T-helper 1 cell (primary cell): Measurements from ENCODE around the gene DOCK1.

Source experiments
- DNase-seq, 5 donors: peaks; one replicate each; pipeline ENCODE4 v3.0.0-alpha.2; 2012 to 2020

Gene DOCK1

GRCh38 chr10:127326883-127327282, 421.7 kb downstream of the DOCK1 start:
- no peak for DNase-seq

GRCh38 chr10:127331696-127332095, 426.5 kb downstream of the DOCK1 start:
- DNase-seq = no peak

DNA sequence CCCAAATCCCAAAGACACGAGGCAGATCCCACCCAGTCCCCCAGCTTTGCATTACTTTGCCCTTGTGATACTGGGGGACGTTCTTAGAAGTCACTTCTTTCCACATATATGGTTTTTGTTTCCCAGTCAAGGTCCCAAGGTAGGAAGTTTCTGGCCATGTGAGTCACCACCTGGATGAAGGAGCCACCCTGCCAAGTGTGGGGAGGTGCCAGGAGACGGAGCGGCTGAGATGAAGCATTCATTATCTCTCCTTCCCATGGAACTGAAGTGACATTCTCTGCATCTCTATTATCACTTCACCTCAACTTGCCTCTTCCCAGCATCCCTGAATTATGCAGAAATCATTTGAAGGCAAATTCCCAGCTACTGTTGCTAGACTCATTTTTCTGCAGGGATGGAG, 427.4 kb downstream of the DOCK1 start:
- no peak for DNase-seq

DNA sequence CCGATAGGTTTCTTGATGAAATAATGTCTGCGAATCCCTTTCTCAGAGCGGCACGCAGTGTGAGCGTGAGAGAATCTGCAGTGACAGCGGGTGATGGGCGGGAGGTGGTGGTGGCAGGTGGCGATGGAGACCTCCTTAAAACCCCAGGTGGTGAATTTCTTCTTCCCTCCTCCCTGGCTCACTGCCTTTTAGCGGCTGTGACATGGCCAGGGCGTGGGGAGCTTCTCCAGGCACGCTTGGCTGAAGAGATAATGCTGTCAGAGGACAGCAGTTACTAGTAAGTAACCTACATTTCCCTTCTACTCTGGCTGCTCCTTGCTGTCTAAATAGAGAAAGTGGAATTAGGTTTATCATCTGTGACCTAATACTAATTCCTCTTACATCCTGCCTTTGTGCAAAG, 432.6 kb downstream of the DOCK1 start:
- no peak for DNase-seq

GRCh38 chr10:127338399-127339110, 433.3 kb downstream of the DOCK1 start:
- no peak for DNase-seq

- no peak for DNase-seq
Observed at GRCh38 chr10:127343821-127344220, 438.6 kb downstream of the DOCK1 start.

DNA sequence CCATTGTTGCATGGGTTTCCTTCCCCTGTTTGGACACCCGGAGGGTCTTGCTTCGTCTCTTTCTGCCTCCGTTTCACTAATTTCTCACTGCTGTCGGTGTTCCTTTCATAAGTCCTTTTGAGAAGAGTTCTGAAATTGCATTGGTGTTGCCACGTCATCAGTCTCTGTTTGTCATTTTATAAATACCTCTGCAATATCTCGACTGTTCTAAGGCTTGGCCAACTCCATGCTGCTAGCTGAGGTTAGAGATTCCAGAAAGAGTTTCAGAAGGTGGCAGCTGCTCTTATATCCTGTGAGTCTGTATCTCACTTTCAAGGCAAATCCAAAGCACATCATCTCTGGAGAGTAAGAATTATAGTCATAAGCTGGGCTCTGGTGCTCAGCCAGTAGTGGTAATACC, 439.1 kb downstream of the DOCK1 start:
- DNase-seq = no peak

DNA sequence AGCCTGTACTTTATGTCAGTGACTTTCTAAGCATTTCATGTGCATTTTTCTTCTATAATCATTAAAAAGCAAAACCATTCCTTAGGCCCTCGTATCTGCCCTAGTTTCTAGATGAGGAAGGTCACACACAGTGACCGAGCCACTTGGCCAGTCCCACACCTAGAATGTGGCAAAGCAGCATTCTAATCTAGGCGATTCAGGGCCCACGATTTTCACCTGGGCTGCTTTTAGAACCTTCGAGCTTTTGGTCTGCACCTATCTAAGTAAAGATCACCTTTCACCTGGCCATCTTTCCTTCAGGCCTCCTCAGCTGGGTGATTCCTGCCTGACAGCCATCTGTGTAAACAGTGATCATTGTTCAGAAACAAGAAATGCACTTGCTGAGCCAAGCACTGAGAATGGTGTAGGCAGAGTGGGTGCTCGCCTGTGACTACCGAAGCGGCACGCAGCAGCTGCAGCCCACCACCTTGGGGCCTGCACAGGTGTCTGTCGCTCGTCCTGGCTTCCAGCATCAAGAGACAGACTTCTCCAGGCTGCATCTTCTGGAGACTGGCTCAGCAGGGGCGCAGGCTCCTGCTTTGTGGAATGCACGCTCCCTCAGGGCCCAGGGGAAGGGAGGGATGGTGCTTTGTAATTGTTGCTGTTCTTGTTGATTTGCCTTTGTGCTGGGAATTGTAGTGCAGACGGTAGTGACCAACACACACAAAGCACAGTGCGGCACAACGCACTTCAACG, 440.2 kb downstream of the DOCK1 start:
- DNase-seq = no peak

DNA sequence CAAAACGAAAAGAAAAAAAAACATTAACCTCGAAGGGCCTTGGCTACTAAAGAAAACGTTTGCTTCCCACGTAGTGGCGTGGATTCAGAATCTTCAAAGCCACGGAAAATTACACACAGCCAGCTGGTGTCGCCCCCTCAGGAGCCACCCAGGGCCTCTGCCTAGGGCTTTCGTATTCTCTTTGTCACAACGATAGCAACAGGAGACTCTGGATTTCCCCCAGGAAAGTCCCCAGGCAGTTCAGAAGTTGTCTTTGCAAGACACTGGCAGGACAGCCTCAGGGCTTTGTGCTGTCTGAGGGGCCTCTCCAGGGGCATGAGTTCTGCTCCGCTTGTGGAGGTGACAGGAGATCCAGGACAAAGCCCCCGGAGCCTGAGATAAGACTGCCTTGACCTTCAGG, 441.4 kb downstream of the DOCK1 start:
- DNase-seq = no peak

DNA sequence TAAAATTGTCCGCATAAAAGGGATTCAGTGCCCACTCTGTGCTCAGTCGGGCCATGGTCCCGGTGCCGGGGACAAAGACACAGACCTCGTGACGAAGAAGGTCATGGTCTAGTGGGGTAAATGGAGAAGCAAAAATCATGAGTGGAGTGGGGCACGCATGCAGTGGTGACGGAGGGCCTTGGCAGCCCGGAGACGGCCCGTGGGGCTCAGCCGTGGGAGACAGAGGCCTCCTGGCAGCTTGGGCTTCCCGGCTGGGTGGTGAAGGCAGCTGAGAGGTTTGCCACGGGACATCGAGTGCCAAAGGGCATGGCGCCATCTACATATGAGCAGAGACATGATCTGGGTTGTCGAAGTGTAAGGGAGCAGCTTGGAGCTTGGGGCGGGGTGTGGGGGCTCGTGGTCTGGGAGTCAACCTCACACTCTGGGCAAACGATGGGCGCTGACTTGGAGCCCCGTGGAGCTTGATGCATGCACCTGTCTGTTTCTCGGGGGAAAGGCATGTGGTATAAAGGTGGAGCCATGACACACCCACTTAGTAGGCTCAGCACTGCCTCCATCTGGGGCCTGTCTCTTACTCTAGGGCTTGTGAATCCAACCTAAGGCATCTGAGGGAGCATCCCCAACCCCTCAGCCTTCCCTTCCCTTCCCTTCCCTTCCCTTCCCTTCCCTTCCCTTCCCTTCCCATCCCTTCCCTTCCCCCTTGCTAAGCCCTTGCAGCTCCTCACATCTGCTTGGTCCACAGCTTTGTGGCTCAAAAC, 442.2 kb downstream of the DOCK1 start:
- DNase-seq = no peak

GRCh38 chr10:127349737-127350136, 444.5 kb downstream of the DOCK1 start:
- DNase-seq = no peak

DNA sequence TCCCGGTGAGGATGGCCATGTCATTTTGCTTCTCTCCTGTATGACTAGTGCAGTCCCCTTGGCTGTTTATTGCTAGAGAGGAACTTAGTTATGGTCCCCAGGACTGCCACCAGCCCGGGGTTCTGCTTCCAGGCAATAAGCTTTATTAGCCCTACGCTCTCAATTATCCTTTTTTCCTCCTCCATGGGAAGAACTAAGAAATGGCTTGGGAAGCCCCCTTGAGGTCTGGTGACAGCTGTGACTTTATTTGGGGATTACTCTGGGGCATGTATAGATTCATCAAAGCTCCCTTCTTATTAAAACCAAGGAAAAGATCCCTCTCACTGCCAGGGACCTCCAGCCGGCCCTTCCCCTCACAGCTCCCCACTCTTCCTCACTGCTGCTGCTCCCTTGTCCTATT, 446.3 kb downstream of the DOCK1 start:
- no peak for DNase-seq

DNA sequence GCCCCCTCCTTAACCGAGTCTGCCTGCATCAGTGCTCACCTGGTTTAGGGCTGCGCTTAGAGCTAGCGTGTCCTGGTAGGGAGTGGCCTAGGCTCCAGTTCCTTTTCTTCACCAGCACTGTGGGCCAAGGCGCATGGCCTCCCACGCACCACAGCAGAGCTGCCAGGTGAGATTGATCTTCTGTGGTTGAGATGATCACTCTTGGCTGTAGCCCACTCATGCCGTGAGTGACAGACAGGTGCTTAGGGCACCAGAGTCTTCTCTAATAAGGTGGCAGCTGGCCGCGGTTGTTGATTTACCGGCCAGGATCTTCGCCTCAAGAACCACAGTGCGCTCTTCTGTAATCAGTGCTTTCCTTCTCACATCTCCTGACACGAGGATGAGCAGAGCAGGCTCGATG, 448.3 kb downstream of the DOCK1 start:
- DNase-seq = no peak

DNA sequence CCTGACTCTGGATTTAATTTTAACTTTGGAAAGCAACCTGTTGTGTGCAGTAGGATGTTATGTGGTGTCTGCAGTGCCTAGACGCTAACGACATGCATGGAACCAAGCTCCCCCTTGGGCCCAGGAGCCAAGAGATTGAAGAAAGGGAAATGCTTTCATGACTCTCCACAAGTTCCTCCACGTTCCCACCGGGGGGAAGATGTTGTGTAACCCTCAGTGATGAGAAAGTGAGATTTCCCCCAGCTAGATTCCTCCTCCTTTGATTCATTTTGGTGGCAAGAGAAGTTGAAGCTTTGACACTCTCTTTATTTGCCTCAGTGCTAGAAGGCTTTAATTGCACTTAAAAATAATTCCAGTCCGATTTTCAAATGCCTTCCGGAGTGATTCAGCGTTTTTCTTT, 449.0 kb downstream of the DOCK1 start:
- no peak for DNase-seq

- no peak for DNase-seq
Observed at GRCh38 chr10:127354992-127355391, 449.8 kb downstream of the DOCK1 start.

DNA sequence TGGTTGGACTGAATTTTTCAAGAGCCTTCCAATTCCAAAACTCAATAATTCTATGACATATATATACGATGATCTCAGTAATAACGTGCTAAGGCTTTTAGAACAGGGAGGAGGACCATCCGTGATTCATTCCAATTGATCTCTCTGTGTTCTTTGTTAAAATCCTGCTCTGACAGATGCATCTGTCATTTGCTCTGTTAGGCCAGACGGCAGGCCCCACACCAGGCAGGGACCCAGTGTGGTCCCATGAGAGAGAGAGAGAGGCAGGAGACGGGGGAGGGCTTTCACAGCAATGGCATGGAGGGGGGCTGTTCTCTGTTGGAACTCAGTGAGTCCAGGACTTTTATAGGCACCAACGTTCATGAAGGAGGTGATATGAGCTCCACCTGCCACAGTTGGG, 451.1 kb downstream of the DOCK1 start:
- no peak for DNase-seq

DNA sequence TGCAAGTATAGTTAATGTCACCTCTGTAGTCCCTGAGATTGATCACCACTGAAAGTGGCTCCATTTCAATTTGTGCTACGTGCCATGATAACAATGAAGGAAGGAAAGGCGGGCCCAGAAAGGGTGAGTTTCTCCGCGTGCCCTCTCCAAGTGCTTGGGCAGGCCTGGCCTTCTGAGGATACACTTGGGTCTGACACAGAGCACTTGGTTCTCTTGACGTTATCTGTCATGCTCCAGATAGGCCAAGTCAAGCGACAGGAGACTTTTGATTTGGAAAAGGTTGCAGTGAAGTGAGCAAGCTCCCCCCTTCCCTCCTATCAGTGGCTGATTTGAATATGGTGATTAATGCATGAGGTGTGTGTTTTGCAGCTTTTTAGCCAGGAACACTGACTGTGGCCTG, 452.0 kb downstream of the DOCK1 start:
- DNase-seq = no peak

DNA sequence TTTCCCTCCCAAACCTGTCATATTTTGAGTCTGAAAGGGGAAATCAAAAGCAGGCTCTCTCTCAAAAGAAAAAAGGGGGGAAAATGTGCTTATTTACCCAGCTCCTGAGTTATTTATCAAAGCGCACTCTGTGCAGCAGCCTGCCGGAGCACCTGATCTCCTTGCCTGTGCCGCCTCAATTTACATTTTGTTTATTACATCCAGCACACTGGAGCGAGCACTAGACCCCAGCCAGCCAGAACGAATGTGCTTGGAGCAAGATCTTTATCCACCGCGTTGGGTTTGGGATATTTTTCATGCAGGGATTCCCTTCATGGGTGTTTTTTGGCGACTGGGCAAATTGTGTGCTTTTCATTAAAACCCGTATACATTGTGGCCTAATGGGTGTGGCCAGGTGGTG, 453.1 kb downstream of the DOCK1 start:
- no peak for DNase-seq

DNA sequence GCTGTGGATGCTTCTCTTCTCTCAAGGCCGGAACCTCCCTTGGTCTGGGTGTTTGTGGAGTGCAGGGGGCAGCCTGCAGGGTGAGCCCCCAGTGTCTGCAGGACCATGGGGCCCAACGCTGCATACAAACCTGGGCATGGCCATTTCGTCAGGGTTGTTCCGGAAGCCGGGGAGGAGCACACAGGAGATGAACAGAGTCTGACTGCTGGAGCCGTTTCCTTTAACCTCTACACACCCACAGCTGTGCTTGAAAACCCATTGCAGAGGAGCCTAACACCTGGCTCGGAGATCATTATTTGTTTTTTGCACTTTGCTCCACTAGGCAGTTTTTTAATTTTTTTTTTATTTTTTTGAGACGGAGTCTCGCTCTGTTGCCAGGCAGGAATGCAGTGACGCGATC, 458.8 kb downstream of the DOCK1 start:
- no peak for DNase-seq

DNA sequence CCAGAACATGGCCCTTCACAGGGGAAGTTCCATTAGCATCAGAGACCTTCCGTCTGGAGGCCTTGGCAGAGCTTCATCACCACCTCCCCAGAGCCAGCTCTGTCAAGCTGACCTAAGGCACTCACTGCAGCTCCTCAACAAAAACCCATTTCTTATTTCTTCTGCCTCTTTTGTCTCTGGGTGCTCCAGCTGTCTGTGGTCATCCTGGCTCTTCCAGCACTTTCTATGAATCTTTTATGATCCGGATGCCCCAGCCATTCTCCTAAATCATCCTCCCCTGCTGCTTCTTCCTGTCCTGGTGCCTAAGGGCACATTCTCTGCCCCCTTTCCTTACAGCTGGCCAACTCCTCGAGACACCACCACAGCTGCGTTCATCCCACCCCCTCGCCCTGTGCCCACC, 462.9 kb downstream of the DOCK1 start:
- DNase-seq = no peak

DNA sequence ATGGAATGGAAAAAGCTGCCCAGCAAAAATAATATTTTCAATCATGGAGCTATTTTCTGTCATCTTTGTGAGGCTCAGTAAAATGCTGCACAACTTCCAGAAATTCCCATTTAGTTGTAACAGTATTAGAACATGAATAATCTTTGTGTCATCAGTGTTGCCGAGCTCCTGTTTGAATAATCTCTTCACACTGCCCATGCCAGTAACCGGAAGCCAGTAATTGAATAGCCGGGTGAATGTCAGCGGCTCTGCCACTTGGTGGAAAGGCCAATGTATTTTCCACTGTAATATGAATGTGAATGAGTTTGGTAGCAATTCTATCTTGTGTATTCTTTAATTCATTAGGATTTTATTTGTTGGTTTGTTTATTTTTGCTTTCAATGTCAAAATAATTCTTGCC, 463.7 kb downstream of the DOCK1 start:
- DNase-seq = no peak

DNA sequence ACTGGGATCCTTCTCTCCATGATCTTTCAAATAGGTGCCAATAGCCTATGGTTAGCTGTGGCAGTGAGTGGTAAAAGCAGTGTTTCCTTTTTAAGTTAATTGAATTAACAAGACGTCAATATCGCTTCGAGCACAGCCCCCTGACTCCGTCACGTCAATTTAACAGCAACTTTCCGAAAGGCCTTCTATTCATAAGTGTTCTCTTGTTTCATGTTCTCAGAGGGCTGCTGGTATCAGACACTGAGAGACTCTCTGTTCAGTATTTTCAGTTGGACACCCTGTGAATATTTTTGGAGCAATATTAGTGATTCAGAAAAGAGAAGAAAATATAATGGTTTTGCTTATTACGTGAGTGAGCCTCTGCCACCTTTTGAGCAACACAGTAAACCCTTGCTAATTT, 465.4 kb downstream of the DOCK1 start:
- no peak for DNase-seq

DNA sequence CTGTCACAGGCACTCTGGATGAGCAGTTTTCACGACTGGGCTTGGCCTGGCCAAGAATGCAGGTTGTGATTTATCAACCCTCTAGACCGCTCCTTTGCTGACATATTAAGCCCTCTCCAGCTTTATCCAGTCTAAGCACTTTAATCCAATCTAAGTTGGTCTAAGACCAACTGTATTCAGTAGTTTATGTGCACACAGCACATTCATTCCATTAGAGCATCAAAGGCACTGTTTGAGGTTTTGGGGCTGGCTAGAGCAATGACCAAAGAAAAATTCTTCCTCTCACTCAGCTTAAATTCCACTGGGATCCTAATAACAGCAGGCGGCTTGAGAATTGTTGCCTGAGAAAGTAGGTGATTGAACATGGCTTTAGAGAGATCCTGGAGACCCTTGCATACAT, 467.1 kb downstream of the DOCK1 start:
- DNase-seq = no peak

DNA sequence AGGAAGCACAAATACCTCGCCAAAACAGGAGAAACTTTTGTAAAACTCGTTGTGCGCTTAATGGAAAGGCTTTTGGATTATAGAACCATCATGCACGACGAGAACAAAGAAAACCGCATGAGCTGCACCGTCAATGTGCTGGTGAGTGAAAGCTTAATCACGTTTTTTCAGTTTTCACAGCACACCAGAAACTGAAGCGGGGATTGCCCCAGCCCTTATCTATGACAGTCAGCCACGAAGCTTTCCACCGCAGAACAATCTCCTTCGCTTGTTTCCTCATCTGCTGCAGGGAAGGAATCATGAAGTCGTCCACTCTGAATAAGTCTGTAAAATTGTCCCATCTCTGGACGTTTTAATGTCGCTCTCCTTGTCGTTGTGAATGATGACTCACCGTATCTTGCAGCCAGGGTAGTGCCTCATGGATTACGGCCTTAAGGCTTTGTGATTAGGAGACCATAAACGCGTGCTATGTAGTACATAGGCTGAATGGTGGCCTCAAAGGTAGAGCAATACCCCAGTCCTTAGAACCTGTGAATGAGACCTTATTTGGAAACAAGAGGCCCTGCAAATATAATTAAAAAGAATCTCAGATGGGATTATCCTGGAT, 468.9 kb downstream of the DOCK1 start:
- no peak for DNase-seq
